ENCODE results near the gene ATF2. TPM values are rescaled to one million over a fixed set of nuclear protein-coding genes. Genes with fewer than 3 reads are reported as not detected.
"Not testable (repeated sequence)": the region's sequence is repeated elsewhere in the genome, so short reads cannot be mapped to it uniquely, and the experiment has no call there.

The ATF2 gene
- total RNA-seq, 2 donors from 2014 or later: 35.9 to 56.4 TPM

GRCh38 chr2:175097297-175097696 lies 70.7 kb downstream of the ATF2 start:
- DNase-seq (ENCODE audit: low spot score): no peak
- H3K36me3 ChIP-seq: no peaks in the 10 kb centered on the region
- TF ChIP-seq CTCF (IDR thresholded peaks at IDR 0.05): no peak
- TF ChIP-seq POLR2A (IDR thresholded peaks at IDR 0.05): no peak
- TF ChIP-seq POLR2AphosphoS5 (IDR thresholded peaks at IDR 0.05): no peak
- H3K4me1 ChIP-seq (replicated peaks): no peaks in the 10 kb centered on the region
- H3K4me3 ChIP-seq: no peak overlapping the region
- WGBS: 78% methylated on average over 5 of the region's 5 CpGs
- no peaks in the 10 kb centered on the region for H3K27me3 ChIP-seq (replicated peaks; ENCODE audit: insufficient read depth)
- H3K9me3 ChIP-seq: no peaks in the 10 kb centered on the region
- intact Hi-C loops (cut with DNase I): no loop called here
- no peak overlapping the region for H3K27ac ChIP-seq

- 93% methylated on average over 4 of the region's 4 CpGs for WGBS
- H3K36me3 ChIP-seq; H3K27ac ChIP-seq; intact Hi-C loops (cut with DNase I); H3K4me1 ChIP-seq (replicated peaks); DNase-seq (ENCODE audit: low spot score); H3K27me3 ChIP-seq (replicated peaks; ENCODE audit: insufficient read depth); H3K9me3 ChIP-seq; H3K4me3 ChIP-seq: not testable (repeated sequence)
Measured at GRCh38 chr2:175084117-175084516, 83.9 kb downstream of the ATF2 start.

GRCh38 chr2:175080479-175080878 lies 87.5 kb downstream of the ATF2 start:
- intact Hi-C loops (cut with DNase I): no loop called here
- TF ChIP-seq CTCF (IDR thresholded peaks at IDR 0.05) (no peak), POLR2A (IDR thresholded peaks at IDR 0.05) (no peak), POLR2AphosphoS5 (IDR thresholded peaks at IDR 0.05) (no peak)
- Histone ChIP-seq H3K4me1 (replicated peaks) (no peaks in the 10 kb centered on the region), H3K27me3 (replicated peaks; ENCODE audit: insufficient read depth) (no peaks in the 10 kb centered on the region), H3K27ac (no peak overlapping the region), H3K9me3 (no peaks in the 10 kb centered on the region), H3K4me3 (no peak overlapping the region), H3K36me3 (no peaks in the 10 kb centered on the region)
- 83% methylated on average over 3 of the region's 3 CpGs for WGBS
- DNase-seq (ENCODE audit: low spot score): no peak

- 93% methylated on average over 1 of the region's 1 CpG for WGBS
- no peak for DNase-seq (ENCODE audit: low spot score)
- intact Hi-C loops (cut with DNase I): no loop called here
- Histone ChIP-seq H3K9me3 (no peaks in the 10 kb centered on the region), H3K4me3 (no peak overlapping the region), H3K27ac (no peak overlapping the region), H3K27me3 (replicated peaks; ENCODE audit: insufficient read depth) (no peaks in the 10 kb centered on the region), H3K36me3 (no peaks in the 10 kb centered on the region), H3K4me1 (replicated peaks) (no peaks in the 10 kb centered on the region)
- TF ChIP-seq POLR2AphosphoS5 (IDR thresholded peaks at IDR 0.05) (no peak), CTCF (IDR thresholded peaks at IDR 0.05) (no peak), POLR2A (IDR thresholded peaks at IDR 0.05) (no peak)
Measured at GRCh38 chr2:175076272-175076671, 91.7 kb downstream of the ATF2 start.

GRCh38 chr2:175074478-175074877 lies 93.5 kb downstream of the ATF2 start:
- no peaks in the 10 kb centered on the region for H3K27me3 ChIP-seq (replicated peaks; ENCODE audit: insufficient read depth)
- intact Hi-C loops (cut with DNase I): no loop called here
- H3K9me3 ChIP-seq: no peaks in the 10 kb centered on the region
- 91% methylated on average over 6 of the region's 6 CpGs for WGBS
- TF ChIP-seq POLR2A (IDR thresholded peaks at IDR 0.05): no peak
- TF ChIP-seq POLR2AphosphoS5 (IDR thresholded peaks at IDR 0.05): no peak
- TF ChIP-seq CTCF (IDR thresholded peaks at IDR 0.05): no peak
- no peaks in the 10 kb centered on the region for H3K36me3 ChIP-seq
- no peak overlapping the region for H3K4me3 ChIP-seq
- DNase-seq (ENCODE audit: low spot score): no peak
- no peaks in the 10 kb centered on the region for H3K4me1 ChIP-seq (replicated peaks)
- no peak overlapping the region for H3K27ac ChIP-seq
